GM21423 (cell line): ENCODE measurements around the gene PALB2.
A peak's percentile ranks its signal among the peaks of the same experiment; 100 is the strongest.
"Not testable (repeated sequence)": the region's sequence is repeated elsewhere in the genome, so short reads cannot be mapped to it uniquely, and the experiment has no call there.

Experiments
- ATAC-seq: cut with Tn5 transposase; IDR thresholded peaks from one replicate; pipeline ENCODE4 v1.9.1; 2021; ENCODE audit warnings: mild to moderate bottlenecking, moderate library complexity; ENCODE audit not compliant: unreplicated experiment

The PALB2 gene

GRCh38 chr16:23650674-23651416, 9.7 kb upstream of the PALB2 start:
- no peak for ATAC-seq

GRCh38 chr16:23642246-23642774, 1.2 kb upstream of the PALB2 start:
- ATAC-seq = no peak

GRCh38 chr16:23640615-23640930, 537 bp downstream of the PALB2 start:
- no peak for ATAC-seq

GRCh38 chr16:23635958-23636357, 5.2 kb downstream of the PALB2 start:
- no peak for ATAC-seq

- no peak for ATAC-seq
Measured at GRCh38 chr16:23634461-23635036, 6.6 kb downstream of the PALB2 start.

- not testable (repeated sequence) for ATAC-seq
Measured at GRCh38 chr16:23631874-23632273, 9.2 kb downstream of the PALB2 start.

- no peak for ATAC-seq
Measured at GRCh38 chr16:23629516-23629915, 11.6 kb downstream of the PALB2 start.

GRCh38 chr16:23624092-23624491, 17.0 kb downstream of the PALB2 start:
- ATAC-seq = no peak

GRCh38 chr16:23615805-23616204, 25.3 kb downstream of the PALB2 start:
- ATAC-seq = no peak

- ATAC-seq = no peak
Measured at GRCh38 chr16:23611936-23612335, 29.2 kb downstream of the PALB2 start.

GRCh38 chr16:23610905-23611304, 30.2 kb downstream of the PALB2 start:
- ATAC-seq = not testable (repeated sequence)

GRCh38 chr16:23609929-23610328, 31.2 kb downstream of the PALB2 start:
- no peak for ATAC-seq

GRCh38 chr16:23608194-23608593, 32.9 kb downstream of the PALB2 start:
- no peak for ATAC-seq

- ATAC-seq = no peak
Measured at GRCh38 chr16:23607726-23608125, 33.4 kb downstream of the PALB2 start.

- no peak for ATAC-seq
Measured at GRCh38 chr16:23597003-23597756, 43.9 kb downstream of the PALB2 start.

GRCh38 chr16:23595951-23596720, 45.0 kb downstream of the PALB2 start, which contains the start of gene NDUFAB1:
Gene NDUFAB1, minus strand, starts transcription at chr16:23596316. Its CDS starts 26 bp downstream, at chr16:23596290.
- peak; percentile 92 for ATAC-seq

- peak; percentile 7 for ATAC-seq
Measured at GRCh38 chr16:23595246-23595950, 45.7 kb downstream of the PALB2 start.

GRCh38 chr16:23594186-23594585, 46.9 kb downstream of the PALB2 start:
- ATAC-seq = no peak

GRCh38 chr16:23590181-23590580, 50.9 kb downstream of the PALB2 start:
- ATAC-seq = no peak

GRCh38 chr16:23587726-23588125, 53.4 kb downstream of the PALB2 start:
- no peak for ATAC-seq
